ENCODE results near the gene SFTA2.
A peak's percentile ranks its signal among the peaks of the same experiment; 100 is the strongest.

The SFTA2 gene

GRCh38 chr6:30893666-30894065, 38.3 kb downstream of the SFTA2 start:
- Histone ChIP-seq H3K9me3 (no peaks in the 10 kb centered on the region), H3K27ac (no peak overlapping the region), H3K9ac (no peak overlapping the region), H3K27me3 (no peaks in the 10 kb centered on the region), H4K20me1 (peaks cover 11% of the 10 kb centered on the region; the same call in 1 of the 2 replicates), H3K36me3 (peaks cover 98% of the 10 kb centered on the region), H3K4me1 (peaks cover 33% of the 10 kb centered on the region), H3K4me3 (no peak overlapping the region), H3K4me2 (no peak overlapping the region)
- TF ChIP-seq Cebpa-rat (IDR thresholded peaks at IDR 0.05), result no peak

DNA sequence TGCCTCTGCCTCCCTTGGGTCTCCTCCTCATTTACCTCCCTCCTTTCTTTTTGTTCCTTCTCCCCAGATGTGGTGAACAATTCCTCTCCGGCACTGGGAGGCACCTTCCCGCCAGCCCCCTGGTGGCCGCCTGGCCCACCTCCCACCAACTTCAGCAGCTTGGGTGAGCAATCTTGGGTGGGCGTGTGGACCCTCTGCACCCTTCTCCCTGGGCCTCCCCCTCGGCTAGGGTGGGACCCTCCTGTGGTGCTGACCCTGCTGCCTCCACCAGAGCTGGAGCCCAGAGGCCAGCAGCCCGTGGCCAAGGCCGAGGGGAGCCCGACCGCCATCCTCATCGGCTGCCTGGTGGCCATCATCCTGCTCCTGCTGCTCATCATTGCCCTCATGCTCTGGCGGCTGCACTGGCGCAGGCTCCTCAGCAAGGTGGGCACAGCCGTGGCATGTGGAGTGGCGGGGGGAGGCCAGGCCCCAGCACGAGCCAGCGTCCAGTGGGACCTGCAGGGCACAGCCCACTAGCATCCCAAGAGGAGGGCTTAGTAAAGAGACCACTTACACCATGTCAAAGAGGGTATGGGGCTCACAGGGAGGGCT, 38.9 kb downstream of the SFTA2 start:
- peaks cover 95% of the 10 kb centered on the region for H3K36me3 ChIP-seq
- peaks cover 39% of the 10 kb centered on the region for H3K4me1 ChIP-seq
- H3K4me2 ChIP-seq, result no peak overlapping the region
- no peak overlapping the region for H3K4me3 ChIP-seq
- TF ChIP-seq Cebpa-rat (IDR thresholded peaks at IDR 0.05), result no peak
- H4K20me1 ChIP-seq, result peaks cover 17% of the 10 kb centered on the region; the same call in 1 of the 2 replicates
- no peak overlapping the region for H3K27ac ChIP-seq
- H3K9me3 ChIP-seq, result no peaks in the 10 kb centered on the region
- H3K9ac ChIP-seq, result no peak overlapping the region
- H3K27me3 ChIP-seq, result no peaks in the 10 kb centered on the region

- Histone ChIP-seq H3K9ac (no peak overlapping the region), H3K27me3 (no peaks in the 10 kb centered on the region), H3K4me1 (peaks cover 50% of the 10 kb centered on the region), H3K4me2 (no peak overlapping the region), H3K36me3 (peaks cover 86% of the 10 kb centered on the region), H3K4me3 (no peak overlapping the region), H4K20me1 (peaks cover 24% of the 10 kb centered on the region; the same call in 1 of the 2 replicates), H3K27ac (no peak overlapping the region), H3K9me3 (no peaks in the 10 kb centered on the region)
- TF ChIP-seq Cebpa-rat (IDR thresholded peaks at IDR 0.05), result no peak
Measured at GRCh38 chr6:30891816-30892538, 40.0 kb downstream of the SFTA2 start.

GRCh38 chr6:30891450-30891723, 40.6 kb downstream of the SFTA2 start:
- TF ChIP-seq Cebpa-rat (IDR thresholded peaks at IDR 0.05), result no peak
- Histone ChIP-seq H3K4me2 (no peak overlapping the region), H3K27me3 (no peaks in the 10 kb centered on the region), H3K4me1 (peaks cover 56% of the 10 kb centered on the region), H3K9ac (no peak overlapping the region), H4K20me1 (peaks cover 30% of the 10 kb centered on the region), H3K27ac (no peak overlapping the region), H3K9me3 (no peaks in the 10 kb centered on the region), H3K36me3 (peaks cover 80% of the 10 kb centered on the region), H3K4me3 (no peak overlapping the region)

DNA sequence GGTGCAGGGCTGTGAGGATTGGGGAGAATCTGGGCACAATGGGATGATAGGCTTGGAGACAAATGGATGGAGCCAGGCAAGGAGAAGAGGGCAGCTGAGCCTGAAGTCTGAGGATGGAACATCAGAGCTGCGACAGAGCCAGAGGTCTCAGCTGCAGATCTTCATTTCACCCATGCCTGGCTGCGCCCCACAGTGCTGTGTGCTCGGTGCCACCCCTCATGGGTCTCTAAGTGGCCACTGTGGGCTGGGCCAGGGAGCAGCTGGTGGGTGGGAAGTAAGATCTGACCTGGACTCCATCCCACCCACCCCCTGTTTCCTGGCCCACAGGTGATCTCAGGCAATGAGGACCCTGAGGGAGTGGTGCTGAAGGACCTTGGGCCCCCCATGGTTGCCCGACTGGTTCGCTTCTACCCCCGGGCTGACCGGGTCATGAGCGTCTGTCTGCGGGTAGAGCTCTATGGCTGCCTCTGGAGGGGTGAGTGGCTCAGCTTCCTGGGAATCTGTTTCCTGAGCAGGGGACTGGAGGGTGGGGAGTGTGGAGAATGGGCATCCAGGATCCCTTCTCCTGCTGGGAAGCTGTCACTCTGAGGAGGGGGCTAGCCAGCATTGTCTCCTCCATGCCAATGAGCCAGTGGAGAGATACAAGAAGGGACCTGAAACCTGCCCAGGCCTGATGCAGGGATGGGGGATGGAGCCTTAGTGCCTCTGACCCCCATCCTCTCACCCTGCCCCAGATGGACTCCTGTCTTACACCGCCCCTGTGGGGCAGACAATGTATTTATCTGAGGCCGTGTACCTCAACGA, 41.1 kb downstream of the SFTA2 start:
- H3K27ac ChIP-seq, result no peak overlapping the region

GRCh38 chr6:30889921-30890645, 41.9 kb downstream of the SFTA2 start:
- TF ChIP-seq Cebpa-rat (IDR thresholded peaks at IDR 0.05), result no peak
- H3K36me3 ChIP-seq, result peaks cover 67% of the 10 kb centered on the region
- peaks cover 43% of the 10 kb centered on the region for H4K20me1 ChIP-seq
- no peak overlapping the region for H3K9ac ChIP-seq
- peaks cover 61% of the 10 kb centered on the region for H3K4me1 ChIP-seq
- H3K27me3 ChIP-seq, result no peaks in the 10 kb centered on the region
- no peak overlapping the region for H3K27ac ChIP-seq
- no peak overlapping the region for H3K4me3 ChIP-seq
- H3K9me3 ChIP-seq, result no peaks in the 10 kb centered on the region
- H3K4me2 ChIP-seq, result peak overlapping the region; percentile 18; the same call in 1 of the 2 replicates

More for the DNA sequence above, 41.1 kb downstream of the SFTA2 start:
- Histone ChIP-seq H3K27me3 (no peaks in the 10 kb centered on the region), H3K9ac (no peak overlapping the region), H3K4me2 (peak overlapping the region; percentile 18; the same call in 1 of the 2 replicates), H3K4me3 (no peak overlapping the region), H4K20me1 (peaks cover 35% of the 10 kb centered on the region), H3K36me3 (peaks cover 74% of the 10 kb centered on the region), H3K9me3 (no peaks in the 10 kb centered on the region), H3K4me1 (peaks cover 61% of the 10 kb centered on the region)
- no peak for TF ChIP-seq Cebpa-rat (IDR thresholded peaks at IDR 0.05)

DNA sequence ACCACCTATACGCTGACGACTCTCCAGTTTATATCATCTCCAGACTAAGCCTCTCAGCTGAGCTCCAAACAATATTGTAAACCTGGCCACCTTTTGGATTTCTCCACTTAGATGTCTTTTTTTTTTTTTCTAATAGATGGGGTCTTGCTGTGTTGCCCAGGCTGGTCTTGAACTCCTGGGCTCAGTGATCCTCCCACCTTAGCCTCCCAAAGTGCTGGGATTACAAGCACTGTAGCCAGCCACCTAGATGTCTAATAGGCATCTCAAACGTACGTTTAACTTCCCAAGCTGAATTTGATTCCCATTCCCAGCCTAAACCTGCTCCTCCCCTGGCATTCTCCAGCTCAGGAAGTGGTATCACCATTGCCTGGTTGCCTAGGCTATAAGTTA, 42.5 kb downstream of the SFTA2 start:
- peaks cover 59% of the 10 kb centered on the region for H3K4me1 ChIP-seq
- H3K9ac ChIP-seq, result no peak overlapping the region
- H3K4me2 ChIP-seq, result no peak overlapping the region
- no peaks in the 10 kb centered on the region for H3K27me3 ChIP-seq
- H3K9me3 ChIP-seq, result no peaks in the 10 kb centered on the region
- H3K36me3 ChIP-seq, result peaks cover 61% of the 10 kb centered on the region
- TF ChIP-seq Cebpa-rat (IDR thresholded peaks at IDR 0.05), result no peak
- H3K4me3 ChIP-seq, result no peak overlapping the region
- no peak overlapping the region for H3K27ac ChIP-seq
- H4K20me1 ChIP-seq, result peaks cover 47% of the 10 kb centered on the region

DNA sequence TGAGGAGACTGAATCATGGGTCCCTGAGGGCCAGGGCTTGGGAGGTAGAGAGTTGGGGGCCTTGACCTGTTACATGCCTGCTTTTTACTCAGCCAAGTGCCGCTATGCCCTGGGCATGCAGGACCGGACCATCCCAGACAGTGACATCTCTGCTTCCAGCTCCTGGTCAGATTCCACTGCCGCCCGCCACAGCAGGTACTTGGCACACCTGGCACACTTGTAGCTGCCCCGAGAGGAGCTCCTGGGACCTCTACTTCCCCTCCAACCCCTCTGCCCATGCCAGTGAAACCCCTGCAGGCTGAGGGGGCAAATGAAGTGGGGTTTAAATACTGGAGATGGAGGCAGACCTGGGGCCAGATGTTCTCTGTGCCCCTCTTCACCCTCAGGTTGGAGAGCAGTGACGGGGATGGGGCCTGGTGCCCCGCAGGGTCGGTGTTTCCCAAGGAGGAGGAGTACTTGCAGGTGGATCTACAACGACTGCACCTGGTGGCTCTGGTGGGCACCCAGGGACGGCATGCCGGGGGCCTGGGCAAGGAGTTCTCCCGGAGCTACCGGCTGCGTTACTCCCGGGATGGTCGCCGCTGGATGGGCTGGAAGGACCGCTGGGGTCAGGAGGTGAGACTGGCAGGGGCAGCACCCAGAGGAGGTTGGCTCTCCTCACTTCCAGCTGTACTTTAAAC, 43.0 kb downstream of the SFTA2 start:
- Histone ChIP-seq H3K4me1 (peaks cover 58% of the 10 kb centered on the region), H3K36me3 (peaks cover 56% of the 10 kb centered on the region), H3K27ac (no peak overlapping the region), H4K20me1 (peaks cover 47% of the 10 kb centered on the region), H3K9ac (no peak overlapping the region), H3K4me2 (peak overlapping the region; percentile 61; the same call in 1 of the 2 replicates), H3K9me3 (no peaks in the 10 kb centered on the region), H3K27me3 (no peaks in the 10 kb centered on the region), H3K4me3 (no peak overlapping the region)
- TF ChIP-seq Cebpa-rat (IDR thresholded peaks at IDR 0.05), result no peak
